Trophoblast cell (in vitro differentiated cells and primary cell): Measurements from ENCODE around the gene SH2D2A.
"Not testable (repeated sequence)": the region's sequence is repeated elsewhere in the genome, so short reads cannot be mapped to it uniquely, and the experiment has no call there.

Source experiments
- DNase-seq, 2 donors: peaks; one replicate each; pipeline ENCODE4 v3.0.0-alpha.2; 2016
- H2AFZ ChIP-seq: 2 replicates; pipeline ENCODE4 v1.6.1; 2013; ENCODE audit warnings: low read length, moderate library complexity, mild to moderate bottlenecking; ENCODE audit not compliant: insufficient read depth, poor library complexity
- H2AK5ac ChIP-seq: 2 replicates; pipeline ENCODE4 v1.6.1; 2013; ENCODE audit warnings: mild to moderate bottlenecking, low read length
- H2BK120ac ChIP-seq: 2 replicates; pipeline ENCODE4 v1.6.1; 2013; ENCODE audit warnings: low read length, mild to moderate bottlenecking, moderate library complexity; ENCODE audit not compliant: insufficient read depth, poor library complexity
- H2BK12ac ChIP-seq: 2 replicates; pipeline ENCODE4 v1.6.1; 2013; ENCODE audit warnings: mild to moderate bottlenecking, low read length, moderate library complexity
- H2BK5ac ChIP-seq: 2 replicates; pipeline ENCODE4 v1.6.1; 2013; ENCODE audit warnings: low read length, low read depth, moderate library complexity, mild to moderate bottlenecking; ENCODE audit not compliant: poor library complexity
- H3K14ac ChIP-seq: 2 replicates; pipeline ENCODE4 v1.6.1; 2013; ENCODE audit warnings: mild to moderate bottlenecking, low read length
- H3K18ac ChIP-seq: 2 replicates; pipeline ENCODE4 v1.6.1; 2013; ENCODE audit warnings: mild to moderate bottlenecking, low read length
- H3K23ac ChIP-seq: 2 replicates; pipeline ENCODE4 v1.6.1; 2013; ENCODE audit warnings: low read length
- H3K27ac ChIP-seq: 2 replicates; pipeline ENCODE4 v1.5.1; 2013; ENCODE audit warnings: low read depth, mild to moderate bottlenecking, inconsistent platforms, low read length, moderate library complexity
- H3K27me3 ChIP-seq: 2 replicates; pipeline ENCODE4 v1.6.1; 2013; ENCODE audit warnings: inconsistent platforms, mild to moderate bottlenecking, low read length, moderate library complexity; ENCODE audit not compliant: insufficient read depth
- H3K36me3 ChIP-seq, 2 experiments: 1 replicate in 1 of 2; 2 replicates in 1 of 2; pipeline ENCODE4 v1.6.1; 2013; ENCODE audit warnings: low read length in 2 of 2, mild to moderate bottlenecking in 2 of 2, moderate library complexity in 1 of 2; ENCODE audit not compliant: insufficient read depth in 2 of 2, control insufficient read depth in 1 of 2
- H3K4ac ChIP-seq: 2 replicates; pipeline ENCODE4 v1.6.1; 2013; ENCODE audit warnings: low read depth, mild to moderate bottlenecking, low read length, moderate library complexity
- H3K4me1 ChIP-seq, 2 experiments: 1 replicate in 1 of 2; 2 replicates in 1 of 2; pipeline ENCODE4 v1.6.1; 2013; ENCODE audit warnings: low read length in 2 of 2, mild to moderate bottlenecking in 2 of 2, moderate library complexity in 1 of 2; ENCODE audit not compliant: insufficient read depth in 2 of 2, control insufficient read depth in 1 of 2
- H3K4me2 ChIP-seq: 2 replicates; pipeline ENCODE4 v1.6.1; 2013; ENCODE audit warnings: inconsistent platforms, mild to moderate bottlenecking, low read length, moderate library complexity
- H3K4me3 ChIP-seq: 2 replicates; pipeline ENCODE4 v1.5.1; 2013; ENCODE audit warnings: mild to moderate bottlenecking, low read depth, low read length, inconsistent platforms
- H3K79me1 ChIP-seq: one replicate; pipeline ENCODE4 v1.6.1; 2013; ENCODE audit warnings: low read length
- H3K79me2 ChIP-seq: 2 replicates; pipeline ENCODE4 v1.6.1; 2013; ENCODE audit warnings: low read length, mild to moderate bottlenecking; ENCODE audit not compliant: control insufficient read depth, insufficient read depth, poor library complexity
- H3K9ac ChIP-seq: 2 replicates; pipeline ENCODE4 v1.6.1; 2013; ENCODE audit warnings: mild to moderate bottlenecking, low read length
- H3K9me3 ChIP-seq: 2 replicates; pipeline ENCODE4 v1.6.1; 2013; ENCODE audit warnings: low read depth, mild to moderate bottlenecking, control low read depth, inconsistent platforms, low read length; ENCODE audit not compliant: insufficient read depth
- H4K12ac ChIP-seq: 2 replicates; pipeline ENCODE4 v1.6.1; 2013; ENCODE audit warnings: low read depth, mild to moderate bottlenecking, low read length, moderate library complexity
- H4K8ac ChIP-seq: 2 replicates; pipeline ENCODE4 v1.6.1; 2013; ENCODE audit warnings: low read depth, mild to moderate bottlenecking, low read length, moderate library complexity
- H4K91ac ChIP-seq: one replicate; pipeline ENCODE4 v1.6.1; 2013; ENCODE audit warnings: low read depth, mild to moderate bottlenecking, low read length, moderate library complexity
- WGBS: extraction: QIAGEN DNeasy Blood & Tissue Kit; methylation state at CpG from one replicate; pipeline ENCODE4 v1.1.7; 2013; ENCODE audit warnings: missing lambda C conversion rate; ENCODE audit not compliant: insufficient read length, insufficient coverage; ENCODE audit errors: extremely low coverage; 5-methylcytosine and 5-hydroxymethylcytosine counted together

The SH2D2A gene

DNA sequence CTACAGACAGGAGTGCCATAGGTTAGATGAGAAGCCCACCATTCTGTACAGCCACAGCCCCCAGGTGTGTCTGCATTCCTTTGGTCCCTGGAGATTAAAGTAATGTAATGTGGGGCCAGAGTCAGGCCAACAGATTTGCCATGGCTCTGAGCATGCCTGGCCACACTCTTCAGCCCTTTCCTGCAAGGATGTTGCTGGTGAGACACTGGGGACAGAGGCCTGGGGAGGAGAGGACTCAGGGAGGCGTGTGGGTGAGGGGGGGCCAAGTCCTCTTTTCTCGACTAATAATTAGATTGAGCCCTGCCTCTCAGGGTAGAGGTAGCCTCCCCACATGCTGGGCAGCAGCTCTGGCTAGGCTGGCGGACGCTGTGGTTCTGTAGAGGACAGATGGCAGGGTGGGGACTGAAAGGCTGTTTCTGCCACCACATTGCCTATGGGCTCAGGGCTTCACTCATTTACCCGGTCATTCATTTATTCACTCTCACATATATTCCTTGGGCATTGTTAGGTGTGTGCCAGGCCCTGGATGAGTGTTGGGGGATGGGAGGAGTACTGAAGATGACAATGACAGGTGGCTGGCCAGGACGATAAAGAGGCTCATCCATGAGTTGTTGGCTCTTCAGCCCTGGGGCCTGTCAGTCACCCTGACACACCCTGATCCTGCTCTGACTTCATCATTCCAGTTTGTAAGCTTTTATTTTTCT lies 56.4 kb downstream of the SH2D2A start:
- Histone ChIP-seq H3K79me2 (no peaks in the 10 kb centered on the region), H3K18ac (no peak overlapping the region), H3K4me1 (no peaks in the 10 kb centered on the region), H4K91ac (no peak overlapping the region), H3K4me2 (no peak overlapping the region), H3K4ac (no peak overlapping the region), H2AK5ac (no peak overlapping the region), H4K12ac (no peak overlapping the region), H3K4me3 (no peak overlapping the region), H2BK120ac (no peak overlapping the region), H4K8ac (no peak overlapping the region), H3K23ac (no peak overlapping the region), H3K9ac (no peak overlapping the region), H2BK12ac (no peak overlapping the region), H2AFZ (no peak overlapping the region), H3K9me3 (no peaks in the 10 kb centered on the region), H3K36me3 (no peaks in the 10 kb centered on the region), H3K27ac (no peak overlapping the region), H2BK5ac (no peak overlapping the region), H3K79me1 (no peaks in the 10 kb centered on the region), H3K14ac (no peak overlapping the region), H3K27me3 (no peaks in the 10 kb centered on the region)
- no CpG with 5 or more reads among the region's 6 CpGs for WGBS
- no peak for DNase-seq

DNA sequence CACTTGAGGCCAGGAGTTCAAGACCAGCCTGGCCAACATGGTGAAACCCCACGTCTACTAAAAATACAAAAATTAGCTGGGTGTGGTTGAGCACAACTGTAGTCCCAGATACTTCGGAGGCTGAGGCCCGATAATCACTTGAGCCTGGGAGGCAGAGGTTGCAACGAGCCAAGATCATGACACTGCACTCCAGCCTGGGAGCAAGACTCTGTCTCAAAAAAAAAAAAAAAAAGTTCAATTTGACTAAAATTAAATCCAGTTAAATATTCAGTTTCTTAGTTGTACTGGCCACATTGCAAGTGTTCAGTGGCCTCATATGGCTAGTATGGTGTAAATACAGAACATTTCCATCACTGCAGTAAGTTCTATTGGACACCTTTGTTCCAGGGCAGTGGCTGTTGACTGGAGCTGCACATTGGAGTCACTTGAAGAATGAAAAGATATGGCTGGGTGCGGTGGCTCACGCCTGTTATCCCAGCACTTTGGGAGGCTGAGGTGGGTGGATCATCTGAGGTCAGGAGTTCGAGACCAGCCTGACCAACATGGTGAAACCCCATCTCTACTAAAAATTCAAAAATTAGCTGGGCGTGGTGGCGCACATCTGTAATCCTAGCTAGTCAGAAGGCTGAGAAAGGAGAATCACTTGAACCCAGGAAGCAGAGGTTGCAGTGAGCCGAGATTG lies 58.9 kb downstream of the SH2D2A start:
- H4K91ac ChIP-seq, H3K18ac ChIP-seq, H3K27me3 ChIP-seq, H2BK120ac ChIP-seq, H3K4me3 ChIP-seq, H3K4me2 ChIP-seq, H3K79me2 ChIP-seq, H2AK5ac ChIP-seq, H3K14ac ChIP-seq, H3K4me1 ChIP-seq, H2BK5ac ChIP-seq, H4K12ac ChIP-seq, H3K9me3 ChIP-seq, H3K9ac ChIP-seq, H4K8ac ChIP-seq, H3K36me3 ChIP-seq, DNase-seq, H2AFZ ChIP-seq, H3K79me1 ChIP-seq, H3K23ac ChIP-seq, H3K27ac ChIP-seq, H2BK12ac ChIP-seq, H3K4ac ChIP-seq: not testable (repeated sequence)
- no CpG with 5 or more reads among the region's 10 CpGs for WGBS

DNA sequence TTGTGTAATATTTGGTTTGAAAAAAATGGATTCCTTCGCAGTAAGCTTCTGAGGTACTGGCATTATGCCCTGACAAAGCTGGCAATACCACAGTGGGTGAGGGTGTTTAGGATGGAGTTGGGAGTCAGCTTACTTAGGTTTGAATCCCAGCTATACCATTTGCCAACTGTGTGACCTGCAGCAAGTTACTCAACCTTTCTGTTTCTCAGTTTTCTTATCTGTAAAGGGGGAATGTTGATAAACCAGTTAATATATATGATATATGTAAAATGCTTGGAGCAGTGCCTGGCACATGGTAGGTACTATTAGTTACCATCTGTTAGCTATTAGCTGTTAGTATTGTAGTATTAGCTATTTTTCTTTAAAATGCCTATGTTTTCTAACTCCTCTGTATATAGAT lies 60.3 kb downstream of the SH2D2A start:
- H4K8ac ChIP-seq, result no peak overlapping the region
- DNase-seq, result peak; percentile 51 to 88
- H3K36me3 ChIP-seq, result peaks cover 0 to 3% of the 10 kb centered on the region in 2 experiments
- peaks cover 6% of the 10 kb centered on the region for H3K79me1 ChIP-seq
- H3K4me3 ChIP-seq, result no peak overlapping the region
- H2AFZ ChIP-seq, result no peak overlapping the region
- H3K9me3 ChIP-seq, result no peaks in the 10 kb centered on the region
- peaks cover 0 to 5% of the 10 kb centered on the region in 2 experiments for H3K4me1 ChIP-seq
- H2BK12ac ChIP-seq, result no peak overlapping the region
- no peak overlapping the region for H4K12ac ChIP-seq
- no peak overlapping the region for H3K9ac ChIP-seq
- H3K23ac ChIP-seq, result no peak overlapping the region
- H3K4ac ChIP-seq, result no peak overlapping the region
- H4K91ac ChIP-seq, result no peak overlapping the region
- H2BK5ac ChIP-seq, result no peak overlapping the region
- H3K27ac ChIP-seq, result no peak overlapping the region
- H3K4me2 ChIP-seq, result no peak overlapping the region
- WGBS, result no CpG with 5 or more reads among the region's 1 CpG
- H3K79me2 ChIP-seq, result peaks cover 6% of the 10 kb centered on the region
- H3K14ac ChIP-seq, result no peak overlapping the region
- H3K27me3 ChIP-seq, result no peaks in the 10 kb centered on the region
- no peak overlapping the region for H3K18ac ChIP-seq
- no peak overlapping the region for H2AK5ac ChIP-seq
- no peak overlapping the region for H2BK120ac ChIP-seq
